ENCODE results near the gene CDH23.

Gene CDH23

DNA sequence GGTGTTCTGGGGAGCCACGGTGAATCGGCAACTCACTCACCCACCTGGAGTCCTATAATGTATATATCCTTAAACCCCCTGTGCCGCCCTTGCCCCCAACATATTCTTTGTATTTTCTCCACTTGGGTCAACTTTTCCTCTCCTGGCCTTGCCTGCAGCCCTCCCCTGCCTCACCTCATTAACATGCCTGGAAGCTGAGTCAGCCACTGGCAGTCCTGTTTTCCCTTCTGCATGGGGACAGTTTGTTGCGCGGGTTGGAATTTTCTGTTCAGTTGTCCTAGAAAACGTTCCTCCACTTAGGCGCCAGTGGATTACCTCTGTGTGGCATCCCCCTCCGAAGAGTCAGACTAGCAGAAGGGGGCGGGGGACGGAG lies 225.4 kb downstream of the CDH23 start:
- DNase-seq (ENCODE audit: low spot score) = no peak

DNA sequence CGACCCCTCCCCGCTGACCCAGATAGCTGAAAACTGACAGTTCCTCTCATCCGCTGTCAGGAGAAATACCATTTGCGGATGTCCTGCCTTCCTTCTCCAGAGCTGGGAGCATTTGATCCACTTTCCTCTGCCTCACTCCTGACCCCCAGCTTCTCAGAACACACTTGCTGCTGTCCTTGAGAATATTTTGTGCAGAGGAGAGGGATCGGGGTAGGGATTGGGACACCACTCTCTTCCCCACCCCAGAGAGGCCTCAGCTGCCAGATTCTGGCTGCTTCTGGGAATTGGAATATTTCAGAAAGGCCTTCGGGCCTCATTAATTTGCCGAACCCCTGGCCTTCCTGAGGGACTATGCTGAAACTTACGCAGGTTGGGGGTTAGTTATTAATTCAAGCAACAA lies 225.9 kb downstream of the CDH23 start:
- DNase-seq (ENCODE audit: low spot score) = no peak

DNA sequence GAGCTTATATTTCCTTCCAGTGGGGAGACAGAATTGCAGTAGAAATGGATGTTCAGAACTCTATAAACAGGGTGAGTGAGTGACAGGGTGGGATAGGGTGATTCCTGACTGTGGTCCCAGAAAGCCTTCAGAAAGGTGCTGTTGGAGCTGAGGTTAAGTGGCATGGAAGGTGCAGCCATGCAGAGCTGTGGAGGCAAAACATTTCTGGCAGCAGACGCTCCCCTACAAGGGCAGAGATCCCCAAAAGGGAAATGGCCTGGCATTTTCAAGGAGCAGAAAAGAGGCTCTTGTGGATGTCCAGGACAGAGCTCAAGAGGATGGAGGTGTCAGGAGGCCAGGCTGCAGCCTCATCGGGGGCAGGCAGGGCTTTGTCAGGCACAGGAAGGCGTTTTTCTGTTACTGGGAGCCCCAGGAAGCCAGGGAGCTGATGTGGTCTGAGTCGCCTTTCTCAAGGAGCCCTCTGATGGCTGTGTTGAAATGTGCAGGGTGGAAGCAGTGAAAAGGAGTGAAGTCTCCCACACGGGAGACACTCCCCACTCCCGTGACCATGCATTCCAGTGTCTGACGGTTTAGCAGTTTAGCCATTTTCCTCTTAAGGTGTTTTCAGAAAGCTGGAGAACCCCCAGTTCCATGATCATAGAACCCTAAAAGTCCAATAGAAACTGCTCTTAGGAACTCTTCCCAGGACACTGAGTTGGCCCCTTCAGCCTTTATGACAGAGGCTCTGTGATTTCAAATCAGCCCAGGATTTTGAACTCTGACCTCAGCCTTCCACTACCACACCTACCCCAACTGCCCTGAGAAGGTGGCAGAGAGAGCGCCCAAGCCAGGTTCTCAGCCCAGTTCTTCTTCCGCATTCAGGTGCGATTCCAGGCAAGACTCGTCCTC lies 226.6 kb downstream of the CDH23 start:
- DNase-seq (ENCODE audit: low spot score) = no peak

DNA sequence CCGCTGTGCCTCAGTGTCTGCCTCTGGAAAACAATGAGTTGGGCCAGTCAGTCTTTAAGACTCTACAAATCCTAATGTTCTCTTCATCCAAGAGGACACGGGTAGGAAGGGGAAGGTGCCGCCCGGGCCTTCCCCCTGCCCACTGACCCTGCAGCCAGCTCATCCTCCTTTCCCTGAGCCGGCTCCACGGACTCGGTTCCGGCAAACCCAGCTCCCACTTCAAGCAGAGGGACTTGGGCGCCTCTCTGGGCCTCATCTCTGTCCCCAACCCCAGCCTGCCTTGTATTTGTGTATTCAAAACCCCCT lies 227.2 kb downstream of the CDH23 start:
- DNase-seq (ENCODE audit: low spot score) = no peak

DNA sequence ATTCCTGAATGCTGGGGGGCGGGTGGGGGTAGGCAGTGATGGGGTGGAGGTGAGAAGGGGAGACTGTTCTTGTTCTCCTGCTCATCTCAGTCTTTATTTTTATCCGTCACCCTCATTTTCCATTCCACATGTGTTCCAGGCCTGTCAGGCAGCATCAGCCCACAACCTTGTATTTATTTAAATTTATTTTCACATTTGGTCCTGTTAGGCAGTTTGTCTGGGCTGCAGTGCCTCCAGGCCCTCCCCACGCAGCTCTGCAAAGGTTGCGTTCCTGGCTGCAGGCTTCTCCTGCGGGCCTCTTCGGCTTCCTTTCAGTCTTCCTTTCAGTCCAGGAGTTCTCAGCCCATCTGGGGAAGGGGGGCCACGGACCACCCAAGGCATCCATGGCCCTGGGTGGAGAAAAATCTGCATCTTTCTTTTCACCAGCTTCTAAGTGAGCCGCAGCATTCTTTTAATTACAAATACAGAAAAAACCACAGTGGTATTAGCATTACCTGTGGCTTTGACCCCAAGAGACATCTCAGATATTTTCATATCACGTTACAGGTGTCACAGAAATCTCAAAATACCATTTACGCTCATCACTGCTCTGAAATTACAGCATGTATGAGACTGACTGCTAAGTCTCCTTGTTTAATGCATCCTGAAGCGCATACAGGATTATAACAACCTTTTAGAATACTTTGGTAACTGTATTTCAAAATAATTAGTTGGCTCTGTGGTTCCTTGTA lies 228.9 kb downstream of the CDH23 start:
- no peak for DNase-seq (ENCODE audit: low spot score)

DNA sequence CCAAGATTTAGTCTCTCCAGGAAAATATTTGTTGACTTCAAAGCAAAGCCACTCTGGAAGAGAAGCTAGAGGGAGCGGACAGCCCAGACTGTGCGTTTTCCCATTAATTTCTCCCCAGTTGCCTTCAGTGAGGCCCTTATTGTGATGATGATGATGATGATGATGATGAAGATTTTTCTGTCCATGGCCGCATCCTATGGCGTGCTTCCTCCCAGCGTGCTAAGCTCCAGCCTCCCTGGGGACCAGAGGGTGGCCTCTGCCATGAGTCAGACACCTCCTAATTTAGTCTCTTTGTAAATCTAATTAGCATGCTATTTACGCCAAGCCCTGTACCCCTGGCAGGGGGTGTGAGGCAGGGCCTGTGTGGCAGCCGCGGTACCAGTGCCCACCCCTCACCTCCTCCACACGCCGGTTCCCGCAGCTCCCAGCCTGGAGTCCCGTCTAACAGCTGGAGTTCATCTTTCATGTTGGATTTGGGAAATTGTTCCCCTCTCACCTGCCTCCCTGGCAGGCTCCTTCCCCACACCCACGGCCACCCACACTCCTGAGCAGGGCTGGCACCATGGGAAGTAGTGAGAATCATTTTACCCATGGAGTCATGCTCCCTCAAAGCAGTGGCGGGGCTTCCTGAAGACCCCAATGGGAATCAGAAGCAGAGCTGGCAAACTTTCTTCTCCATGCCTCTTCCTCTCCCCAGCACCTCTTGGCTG lies 230.7 kb downstream of the CDH23 start:
- DNase-seq (ENCODE audit: low spot score) = no peak

DNA sequence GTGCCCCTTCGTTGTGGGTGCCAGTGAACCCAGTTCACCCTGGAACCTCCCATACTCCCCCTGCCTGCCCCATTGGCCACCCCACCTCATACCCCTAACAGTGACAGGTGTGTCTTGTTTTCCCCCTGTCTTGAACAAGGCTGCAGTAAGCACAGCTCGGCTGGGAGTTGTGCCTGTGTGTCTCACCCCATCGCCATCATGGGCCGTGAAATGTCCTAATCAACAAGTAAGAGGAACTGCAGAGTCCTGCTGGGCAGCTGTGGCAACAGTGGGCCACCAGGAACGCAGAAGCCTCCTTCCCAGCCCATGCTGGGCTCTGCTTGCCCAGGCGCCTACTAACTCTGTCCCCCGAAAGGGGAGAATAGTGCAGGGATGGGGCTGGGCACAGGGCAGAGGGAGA lies 231.2 kb downstream of the CDH23 start:
- no peak for DNase-seq (ENCODE audit: low spot score)

DNA sequence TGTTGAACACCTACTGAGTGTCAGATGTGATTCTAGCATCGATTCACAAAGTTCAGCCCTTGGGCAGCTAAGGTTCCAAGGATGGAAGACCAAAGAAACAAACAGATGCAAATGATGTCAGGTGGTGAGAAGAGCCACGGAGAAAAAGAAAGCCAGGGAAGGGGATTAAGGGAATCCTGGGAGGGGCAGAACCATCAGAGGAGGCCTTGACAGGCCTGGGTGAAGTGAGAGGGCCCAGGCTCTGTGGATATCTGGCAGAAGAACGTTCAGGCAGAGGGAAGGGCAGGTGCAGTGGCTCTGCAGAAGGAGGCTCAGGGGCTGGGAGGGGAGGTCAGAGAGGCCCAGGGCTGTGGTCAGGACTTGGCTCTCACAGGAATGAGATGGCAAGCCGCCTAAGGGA lies 232.4 kb downstream of the CDH23 start:
- DNase-seq (ENCODE audit: low spot score) = no peak

DNA sequence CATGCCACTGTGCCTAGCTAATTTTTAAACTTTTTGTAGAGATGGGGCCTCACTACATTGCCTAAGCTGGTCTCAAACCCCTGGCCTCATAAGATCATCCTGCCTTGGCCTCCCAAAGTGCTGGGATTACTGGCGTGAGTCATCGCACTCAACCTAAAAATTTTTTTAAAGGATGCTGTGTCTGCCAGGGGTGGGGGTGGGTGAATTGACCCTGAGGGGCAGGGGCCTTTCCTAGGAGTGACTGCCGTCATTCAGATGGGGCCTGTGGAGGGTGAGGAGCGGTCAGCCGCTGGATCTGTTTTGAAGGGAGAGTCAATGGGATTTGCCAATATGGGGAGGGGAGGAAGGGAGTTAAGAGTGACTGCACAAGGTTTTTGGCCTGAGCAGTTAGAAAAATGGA lies 233.4 kb downstream of the CDH23 start:
- no peak for DNase-seq (ENCODE audit: low spot score)

DNA sequence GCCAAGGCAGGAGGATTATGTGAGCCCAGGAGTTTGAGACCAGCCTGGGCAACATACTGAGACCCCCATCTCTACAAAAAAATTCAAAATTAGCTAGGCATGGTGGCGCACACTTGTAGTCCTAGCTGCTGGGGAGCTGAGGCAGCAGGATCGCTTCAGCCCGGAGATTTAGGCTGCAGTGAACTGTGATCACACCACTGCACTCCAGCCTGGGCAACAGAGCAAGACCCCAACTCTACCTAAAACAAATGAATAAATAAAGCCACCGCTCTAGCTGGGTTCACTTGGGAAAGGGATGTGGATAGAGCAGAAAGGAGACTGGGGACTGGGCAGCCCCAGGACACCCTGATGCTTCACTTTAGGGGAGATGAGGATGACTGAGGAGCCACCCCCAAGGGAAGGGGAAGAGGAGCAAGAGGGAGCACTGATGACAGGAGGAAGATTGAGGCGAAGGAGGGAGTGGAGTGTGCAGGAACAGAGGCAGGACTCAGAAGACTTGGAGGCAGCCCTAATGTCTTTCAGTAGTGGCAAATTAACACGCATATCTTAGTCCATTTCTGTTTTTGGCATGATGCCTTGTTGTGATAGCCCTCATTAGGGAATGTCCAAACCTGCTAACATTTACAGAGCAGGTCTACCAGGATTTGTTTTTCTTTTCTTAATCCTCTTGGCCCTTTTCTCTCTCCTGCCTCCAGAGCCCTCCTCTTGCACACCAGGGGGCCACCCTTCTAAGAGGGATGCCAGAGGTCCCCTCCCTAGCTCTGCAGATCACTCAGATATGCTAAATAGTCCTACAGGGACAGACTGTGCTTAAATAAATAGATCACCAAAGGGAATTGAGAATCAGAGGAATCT lies 234.5 kb downstream of the CDH23 start:
- DNase-seq (ENCODE audit: low spot score) = no peak

DNA sequence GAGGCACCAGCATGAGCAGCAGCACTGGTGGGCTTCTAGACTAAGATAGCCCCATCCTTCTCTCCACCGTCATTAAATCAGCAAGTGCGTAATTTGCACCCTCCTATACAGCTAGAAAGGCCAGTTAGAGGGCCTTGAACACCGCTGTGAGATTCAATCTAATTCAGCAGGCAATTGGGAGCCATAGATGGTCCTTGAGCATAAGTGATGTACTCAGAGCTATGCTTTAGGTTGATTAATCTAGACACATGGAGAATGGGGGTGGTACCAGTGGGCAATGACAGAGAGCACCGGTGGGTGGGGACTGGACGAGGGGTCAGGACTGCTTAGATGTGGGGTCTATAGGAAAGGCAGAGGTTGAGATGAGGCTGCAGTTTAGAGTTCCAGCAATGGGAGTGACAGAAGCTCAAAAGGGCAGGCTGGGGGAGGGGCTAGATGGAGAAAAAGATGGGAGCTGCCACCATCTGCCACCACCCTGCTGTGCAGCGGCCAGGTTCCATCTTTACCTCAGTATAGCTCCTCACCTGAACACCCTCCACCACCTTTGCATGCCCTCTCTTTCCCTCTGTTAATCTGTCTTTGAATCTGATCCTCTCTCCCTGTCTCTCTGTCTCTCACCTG lies 235.6 kb downstream of the CDH23 start:
- DNase-seq (ENCODE audit: low spot score) = no peak

DNA sequence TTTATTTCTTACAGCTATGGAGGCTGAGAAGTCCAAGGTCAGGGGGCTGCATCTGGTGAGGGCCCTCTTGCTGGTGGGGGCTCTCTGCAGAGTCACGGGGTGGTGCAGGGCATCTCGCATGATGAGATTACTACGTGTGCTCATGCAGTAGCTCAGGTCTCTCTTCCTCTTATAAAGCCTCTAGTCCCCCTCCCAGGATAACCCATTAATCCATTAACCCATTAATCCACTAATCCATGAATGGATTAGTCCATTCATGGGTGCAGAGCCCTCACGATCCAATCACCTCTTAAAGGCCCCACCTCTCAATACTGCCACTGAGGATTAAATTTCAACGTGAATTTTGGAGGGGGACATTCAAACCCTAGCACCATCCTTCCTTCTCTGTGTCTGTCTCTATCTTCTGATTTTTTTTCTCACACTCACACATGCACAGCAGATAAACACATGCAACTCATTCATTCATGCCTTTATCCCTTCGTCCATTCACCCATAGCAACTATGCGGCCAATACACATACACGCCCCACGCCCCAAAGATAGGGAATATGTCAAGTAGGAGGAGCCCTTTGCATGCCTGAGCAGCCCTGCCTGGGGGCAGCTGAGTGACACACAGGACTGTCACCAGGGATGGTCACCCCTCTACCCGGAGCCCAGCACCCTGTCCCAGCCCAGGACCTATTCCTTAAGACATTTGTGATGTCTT lies 236.3 kb downstream of the CDH23 start:
- no peak for DNase-seq (ENCODE audit: low spot score)

DNA sequence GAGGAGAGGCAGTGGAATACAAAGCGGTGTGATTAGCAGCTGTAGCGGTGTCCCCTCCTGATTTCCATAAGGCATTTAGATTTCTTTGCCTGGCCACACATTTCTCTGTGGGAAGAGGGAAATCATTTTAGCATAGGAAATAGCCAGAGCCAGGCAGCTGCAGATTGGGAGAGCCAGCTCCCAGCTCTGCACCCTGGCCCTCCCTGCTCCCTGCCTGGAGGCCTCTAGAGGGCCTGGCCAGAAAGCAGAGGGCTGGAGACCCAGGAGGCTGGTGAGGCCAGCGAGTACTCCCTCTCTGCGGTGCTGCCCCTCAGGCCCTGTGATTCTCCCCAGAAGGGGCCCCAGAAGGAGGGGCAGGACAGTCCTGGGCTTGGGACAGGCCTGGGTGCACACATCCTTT lies 237.2 kb downstream of the CDH23 start:
- no peak for DNase-seq (ENCODE audit: low spot score)

DNA sequence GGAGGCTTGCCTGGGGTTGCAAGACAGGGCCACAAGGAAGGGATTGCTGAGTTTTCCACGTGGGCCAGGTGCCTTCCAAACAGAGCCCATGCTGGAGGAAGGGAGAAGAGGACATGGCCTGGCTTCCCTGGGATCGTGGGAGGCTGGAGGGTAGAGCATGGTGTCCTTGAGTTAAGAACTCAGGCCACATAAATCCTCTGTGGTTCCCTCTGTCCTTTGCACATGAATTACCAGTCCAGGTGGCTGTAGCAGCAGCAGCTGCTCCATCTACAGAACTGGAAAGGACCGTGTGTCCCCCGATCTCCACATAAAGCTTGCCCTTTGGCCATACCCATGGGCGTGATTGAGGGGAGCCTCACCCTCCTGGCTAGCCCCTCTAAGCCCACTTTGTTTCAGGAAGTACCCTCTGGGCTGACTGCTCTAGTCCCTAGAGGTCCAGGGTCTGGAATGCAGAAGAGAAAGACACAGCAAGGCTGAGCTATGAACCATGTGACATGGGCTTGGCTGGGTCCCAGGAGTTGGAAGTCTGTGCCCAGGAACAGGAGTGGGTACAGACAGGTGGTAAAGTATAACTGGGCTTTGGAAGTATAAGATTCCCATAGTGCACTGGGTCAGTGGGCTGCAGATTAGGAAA lies 237.9 kb downstream of the CDH23 start:
- no peak for DNase-seq (ENCODE audit: low spot score)

DNA sequence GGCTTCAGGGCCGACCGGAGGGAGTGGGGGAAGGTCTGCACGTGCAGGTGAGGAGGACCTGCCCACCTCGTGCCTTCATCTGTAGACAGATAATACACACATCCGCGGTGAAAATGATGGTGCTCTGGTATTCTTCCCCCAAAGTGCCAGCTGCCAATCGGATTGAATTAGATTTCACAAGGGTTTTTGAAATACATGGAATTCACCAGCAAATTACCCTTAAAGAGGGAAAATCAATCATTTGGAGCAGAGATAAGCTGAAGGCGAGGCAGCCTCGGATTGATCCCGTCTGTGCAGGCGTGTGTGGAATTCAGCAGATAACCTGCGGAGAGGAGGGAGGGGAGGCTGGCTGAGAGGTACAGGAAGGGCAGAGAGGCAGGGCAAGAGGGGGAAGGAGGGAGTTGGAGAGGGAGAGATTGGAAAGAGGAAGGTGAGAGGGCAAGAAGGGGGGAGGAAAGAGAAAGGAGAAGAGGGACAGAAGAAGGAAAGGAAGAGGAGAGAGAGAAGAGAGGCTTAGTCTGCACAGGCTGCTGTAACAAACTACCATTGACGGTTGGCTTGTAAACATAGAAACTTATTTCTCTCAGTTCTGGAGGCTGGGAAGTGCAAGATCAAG lies 238.6 kb downstream of the CDH23 start:
- no peak for DNase-seq (ENCODE audit: low spot score)

DNA sequence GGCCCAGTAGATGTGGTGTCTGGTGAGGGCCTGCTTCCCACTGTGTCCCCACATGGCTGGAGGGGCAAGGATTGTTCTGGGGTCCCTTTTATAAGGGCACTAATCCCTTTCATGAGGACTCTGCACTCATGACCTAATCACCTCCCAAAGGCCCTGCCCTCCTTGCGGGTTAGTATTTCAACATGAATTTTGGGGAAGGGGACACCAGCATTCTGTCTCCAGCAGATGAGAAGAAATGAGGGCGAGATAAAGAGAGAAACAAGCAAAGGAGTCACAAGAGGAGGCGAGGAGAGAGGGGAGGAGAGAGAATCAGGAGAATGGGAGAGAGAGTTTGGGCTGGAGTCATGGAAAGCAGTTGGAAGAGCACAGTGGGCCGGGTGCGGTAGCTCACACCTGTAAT lies 239.1 kb downstream of the CDH23 start:
- no peak for DNase-seq (ENCODE audit: low spot score)

DNA sequence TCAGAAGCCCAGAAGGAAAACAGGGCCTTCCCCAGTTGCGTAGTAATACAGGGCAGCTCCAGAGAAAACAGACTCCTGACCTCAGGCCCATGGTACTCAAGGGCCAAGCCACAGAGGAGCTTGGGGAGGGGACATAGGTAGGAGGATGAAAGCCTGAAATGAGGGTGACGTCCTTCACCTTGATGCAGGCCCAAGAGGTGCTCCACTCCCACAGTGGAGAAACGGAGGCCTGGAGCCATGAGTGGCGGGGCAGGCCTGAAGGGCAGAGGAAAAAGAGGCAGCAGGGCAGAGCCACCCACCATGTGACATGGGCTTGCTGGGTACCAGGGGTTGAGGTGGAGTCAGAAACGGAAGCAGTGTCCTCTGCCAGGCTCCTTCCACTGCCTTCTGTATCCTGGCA lies 239.9 kb downstream of the CDH23 start:
- no peak for DNase-seq (ENCODE audit: low spot score)

DNA sequence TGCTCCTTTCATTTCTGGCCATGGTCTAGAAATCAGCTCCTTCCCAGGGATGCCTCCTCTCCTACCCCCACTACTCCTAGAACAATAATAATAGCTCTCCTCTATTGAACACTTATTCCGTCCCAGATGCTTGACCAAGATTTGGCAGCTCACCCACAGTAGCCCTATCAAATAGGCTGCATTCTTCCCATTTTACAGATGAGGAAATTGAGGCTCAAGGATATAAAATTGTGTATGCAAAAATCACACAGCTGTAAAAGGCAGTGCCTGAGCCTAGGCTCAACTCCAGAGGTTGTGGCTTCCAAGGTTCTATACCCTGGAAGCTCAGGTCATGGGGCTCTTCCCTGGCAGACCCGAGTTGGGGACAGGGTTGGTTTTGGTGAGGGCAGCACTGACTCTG lies 240.6 kb downstream of the CDH23 start:
- DNase-seq (ENCODE audit: low spot score) = no peak

DNA sequence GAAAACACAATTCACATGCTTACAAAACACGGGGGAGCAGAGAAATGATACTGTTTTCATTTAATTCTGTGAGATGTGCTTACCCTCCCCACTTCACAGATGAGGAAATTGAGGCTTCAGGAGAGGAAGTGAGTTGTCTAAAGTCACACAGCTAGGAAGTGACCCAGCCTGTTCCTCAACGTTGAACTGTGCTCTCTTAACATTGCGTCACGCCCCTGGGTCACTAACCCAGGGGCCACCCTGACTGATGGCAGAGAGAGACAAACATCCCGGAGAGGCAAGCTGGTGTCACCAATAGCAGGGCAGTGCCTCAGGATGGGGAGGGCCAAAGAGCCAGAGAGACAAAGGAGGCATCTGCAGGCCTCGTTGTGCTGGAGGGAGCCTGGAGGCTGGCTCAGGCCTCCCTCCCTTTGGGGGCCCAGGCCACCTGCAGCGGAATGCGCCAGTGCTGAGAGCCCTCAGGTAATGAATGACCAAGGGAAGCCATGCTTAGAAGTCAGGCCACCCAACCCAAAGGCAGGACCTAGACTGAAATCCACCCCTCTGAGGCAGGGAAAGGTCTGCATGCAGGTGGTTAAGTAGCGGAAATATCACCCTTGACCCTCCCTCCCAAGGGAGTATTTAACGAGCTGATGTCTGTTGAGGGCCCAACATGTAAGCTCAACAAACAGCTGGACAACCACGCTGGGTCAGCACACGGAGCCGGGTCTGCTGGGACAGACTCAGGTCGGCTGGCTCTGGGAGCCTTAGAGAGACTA lies 241.5 kb downstream of the CDH23 start:
- DNase-seq (ENCODE audit: low spot score) = no peak

Data from activated CD4-positive, alpha-beta T cell treated with anti-CD3 and anti-CD28 coated beads, Interleukin-2, Interleukin-4, amounts not matched to agents 100 ng/mL and 50 ng/mL, durations not matched to agents 16 hours and 8 hours (primary cell).